SK-N-SH (cell line): ENCODE data around the gene BMF.

Experiments
- EP300 ChIP-seq, 2 experiments: IDR thresholded peaks; 2 replicates each; pipeline versions ENCODE4 v1.4.0 to v1.6.1; 2012; ENCODE audit warnings: borderline replicate concordance in 1 of 2, low read depth in 1 of 2, low read length in 1 of 2
- FOXJ3 ChIP-seq: sonication (generic); formaldehyde crosslinking; IDR thresholded peaks from 2 replicates; pipeline ENCODE4 v1.5.1; 2020; ENCODE audit warnings: mild to moderate bottlenecking, missing genetic modification reagents
- FOXM1 ChIP-seq: IDR thresholded peaks from 2 replicates; pipeline ENCODE4 v1.4.0; 2012; ENCODE audit warnings: low read depth, mild to moderate bottlenecking
- GABPA ChIP-seq: IDR thresholded peaks from 2 replicates; pipeline ENCODE4 v1.4.0; 2012; ENCODE audit warnings: low read depth, mild to moderate bottlenecking
- GATA2 ChIP-seq: sonication (generic); formaldehyde crosslinking; IDR thresholded peaks from 2 replicates; pipeline ENCODE4 v1.5.0; 2020; ENCODE audit warnings: mild to moderate bottlenecking, missing genetic modification reagents
- POLR2AphosphoS5 ChIP-seq: IDR thresholded peaks from 2 replicates; pipeline ENCODE4 v1.6.1; 2012; ENCODE audit warnings: low read depth, low read length
- RAD21 ChIP-seq: IDR thresholded peaks from 2 replicates; pipeline ENCODE4 v1.6.1; 2012; ENCODE audit warnings: mild to moderate bottlenecking, low read length
- RFX5 ChIP-seq: IDR thresholded peaks from 2 replicates; pipeline ENCODE4 v1.6.1; 2012; ENCODE audit warnings: mild to moderate bottlenecking, improper control_type of control experiment, low read length
- TEAD4 ChIP-seq: IDR thresholded peaks from 2 replicates; pipeline ENCODE4 v1.4.0; 2012; ENCODE audit warnings: mild to moderate bottlenecking, borderline replicate concordance; ENCODE audit not compliant: insufficient read depth
- YY1 ChIP-seq: IDR thresholded peaks from 2 replicates; pipeline ENCODE4 v1.4.0; 2012; ENCODE audit warnings: low read depth, mild to moderate bottlenecking
- TF ChIP-seq, protein P1 (sequence below): fragments of 200-600 bp; sonication (generic); IDR thresholded peaks from 2 replicates; pipeline ENCODE4 v1.6.1; 2017; ENCODE audit warnings: antibody characterized with exemption, mild to moderate bottlenecking, moderate library complexity
- TF ChIP-seq, protein P2 (sequence below): IDR thresholded peaks from 2 replicates; pipeline ENCODE4 v1.4.0; 2012; ENCODE audit warnings: low read depth

DNA sequence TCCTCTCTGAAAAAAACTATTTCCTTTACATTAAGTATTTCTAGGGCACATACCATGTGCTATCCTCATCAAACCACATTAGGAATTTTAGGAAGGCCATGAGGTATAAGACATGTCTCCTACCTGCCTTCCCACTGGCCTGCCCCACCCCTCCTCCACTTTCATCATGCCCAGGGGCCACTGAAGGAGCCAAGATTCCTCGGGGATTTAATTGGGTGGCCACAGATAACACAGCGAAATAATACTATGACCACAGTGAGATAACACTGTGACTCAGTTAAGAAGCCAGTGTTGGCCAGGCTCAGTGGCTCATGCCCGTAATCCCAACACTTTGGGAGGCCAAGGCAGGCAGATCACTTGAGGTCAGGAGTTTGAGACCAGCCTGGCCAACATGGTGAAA lies 9.8 kb upstream of the BMF start:
- TF ChIP-seq POLR2AphosphoS5 (no peak), TEAD4 (no peak), RAD21 (no peak), FOXJ3 (CRISPR knock-in tag) (no peak), GABPA (no peak), GATA2 (CRISPR knock-in tag) (no peak), RFX5 (no peak), YY1 (no peak), EP300 (IDR thresholded peaks at IDR 0.05; ENCODE audit: borderline replicate concordance in 1 of 2, low read depth in 1 of 2, low read length in 1 of 2) (no peak), FOXM1 (no peak)
- TF ChIP-seq, protein P1, sequence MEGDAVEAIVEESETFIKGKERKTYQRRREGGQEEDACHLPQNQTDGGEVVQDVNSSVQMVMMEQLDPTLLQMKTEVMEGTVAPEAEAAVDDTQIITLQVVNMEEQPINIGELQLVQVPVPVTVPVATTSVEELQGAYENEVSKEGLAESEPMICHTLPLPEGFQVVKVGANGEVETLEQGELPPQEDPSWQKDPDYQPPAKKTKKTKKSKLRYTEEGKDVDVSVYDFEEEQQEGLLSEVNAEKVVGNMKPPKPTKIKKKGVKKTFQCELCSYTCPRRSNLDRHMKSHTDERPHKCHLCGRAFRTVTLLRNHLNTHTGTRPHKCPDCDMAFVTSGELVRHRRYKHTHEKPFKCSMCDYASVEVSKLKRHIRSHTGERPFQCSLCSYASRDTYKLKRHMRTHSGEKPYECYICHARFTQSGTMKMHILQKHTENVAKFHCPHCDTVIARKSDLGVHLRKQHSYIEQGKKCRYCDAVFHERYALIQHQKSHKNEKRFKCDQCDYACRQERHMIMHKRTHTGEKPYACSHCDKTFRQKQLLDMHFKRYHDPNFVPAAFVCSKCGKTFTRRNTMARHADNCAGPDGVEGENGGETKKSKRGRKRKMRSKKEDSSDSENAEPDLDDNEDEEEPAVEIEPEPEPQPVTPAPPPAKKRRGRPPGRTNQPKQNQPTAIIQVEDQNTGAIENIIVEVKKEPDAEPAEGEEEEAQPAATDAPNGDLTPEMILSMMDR = no peak
- TF ChIP-seq, protein P2, sequence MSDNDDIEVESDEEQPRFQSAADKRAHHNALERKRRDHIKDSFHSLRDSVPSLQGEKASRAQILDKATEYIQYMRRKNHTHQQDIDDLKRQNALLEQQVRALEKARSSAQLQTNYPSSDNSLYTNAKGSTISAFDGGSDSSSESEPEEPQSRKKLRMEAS = no peak
